Left colon (tissue), 2 donors: ENCODE measurements around the gene IRAK3. TPM values are rescaled to one million over a fixed set of nuclear protein-coding genes. Genes with fewer than 3 reads are reported as not detected.
"Not testable (repeated sequence)": the region's sequence is repeated elsewhere in the genome, so short reads cannot be mapped to it uniquely, and the experiment has no call there.

Source experiments
- ATAC-seq: fragments of 200-7000 bp; cut with Tn5 transposase; one replicate; pipeline ENCODE4 v1.9.1; 2020; ENCODE audit warnings: mild to moderate bottlenecking, moderate library complexity
- DNase-seq, 2 donors: peaks; one replicate each; pipeline ENCODE4 v3.0.0-alpha.2; 2020
- intact Hi-C, 2 donors: fragments of 100-400 bp; cut with DNase I in 1 of 2; cut with micrococcal nuclease in 1 of 2; formaldehyde crosslinking; loops; one replicate each; pipeline versions ENCODE4 v1.11.2 to v1.14.0; 2022; cut with DNase I, micrococcal nuclease
- total RNA-seq, 2 donors: library from RNA; stranded (reverse); fragmentation: NEBNext Ultra II Directional; extraction: Animal tissue kit (Norgen Biotek cat#: 25700); gene quantifications; one replicate each; pipeline ENCODE4 v1.2.1, GENCODE V29; 2021
- donor health status: DM: no; HTN: no; CAD: no.
- donor health status: DM: yes; HTN: yes; CAD: no.

The IRAK3 gene
- total RNA-seq, 2 donors from 2014 or later: 4.0 to 6.7 TPM

- intact Hi-C loops: no loop called here
- DNase-seq (no peak), ATAC-seq (no peak)
These were observed 10.1 kb downstream of the IRAK3 start for GRCh38 chr12:66199141-66199540.

DNA sequence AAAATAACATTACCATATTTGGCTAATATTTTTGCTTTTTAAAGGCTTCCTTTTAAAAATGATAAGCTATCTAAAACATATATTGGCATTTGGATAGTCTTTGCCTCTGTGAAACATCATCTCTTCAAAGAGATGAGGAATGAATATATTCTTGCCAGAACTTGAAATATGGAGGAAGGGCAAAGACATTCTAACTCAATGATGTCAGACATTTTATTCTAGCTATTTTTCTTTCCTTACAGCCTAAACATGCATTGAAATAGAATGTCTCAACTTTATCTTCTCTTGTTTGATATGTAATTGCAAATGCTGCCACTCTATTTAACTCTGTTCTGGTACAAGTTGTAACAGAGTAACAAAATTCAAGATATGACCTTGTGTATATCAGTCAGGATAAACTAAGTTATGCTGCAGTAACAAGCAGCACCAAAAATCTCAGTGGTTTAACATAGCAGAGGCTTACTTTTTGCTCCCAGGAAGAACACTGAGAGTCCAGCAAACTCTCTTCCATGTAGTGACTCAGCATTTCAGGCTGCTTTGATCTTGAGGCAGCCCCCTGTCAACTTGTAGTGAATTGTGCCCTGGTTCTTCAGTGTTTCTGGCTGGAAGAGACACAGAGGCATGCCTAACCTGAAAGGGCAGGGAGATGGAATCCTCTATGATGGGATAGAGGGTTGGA lies 11.0 kb downstream of the IRAK3 start:
- intact Hi-C loops: no loop called here
- ATAC-seq (no peak), DNase-seq (no peak)

GRCh38 chr12:66203820-66204219 lies 14.8 kb downstream of the IRAK3 start:
- no peak for ATAC-seq
- intact Hi-C loops: no loop called here
- DNase-seq: no peak

GRCh38 chr12:66206141-66206540 lies 17.1 kb downstream of the IRAK3 start:
- DNase-seq: no peak
- intact Hi-C loops: no loop called here
- ATAC-seq: no peak

GRCh38 chr12:66210840-66211239 lies 21.8 kb downstream of the IRAK3 start:
- ATAC-seq (no peak), DNase-seq (no peak)
- intact Hi-C loops: no loop called here

DNA sequence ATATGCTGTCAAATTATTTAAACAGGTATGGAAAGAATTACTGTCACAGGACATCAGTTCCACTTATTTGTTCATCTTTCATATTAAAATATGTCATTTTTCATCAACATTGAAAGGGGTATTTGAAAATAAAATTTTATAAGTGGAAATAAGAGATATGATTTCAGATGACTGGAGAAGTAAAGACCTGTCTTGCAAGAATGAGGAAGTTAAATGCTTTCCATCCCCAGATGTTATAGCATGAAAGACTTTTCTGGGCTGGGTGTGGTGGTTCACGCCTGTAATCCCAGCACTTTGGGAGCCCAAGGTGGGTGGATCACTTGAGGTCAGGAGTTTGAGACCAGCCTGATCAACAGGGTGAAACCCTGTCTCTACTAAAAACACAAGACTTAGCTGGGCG lies 22.6 kb downstream of the IRAK3 start:
- ATAC-seq, DNase-seq, intact Hi-C loops: not testable (repeated sequence)

GRCh38 chr12:66213011-66213410 lies 24.0 kb downstream of the IRAK3 start:
- ATAC-seq, intact Hi-C loops, DNase-seq: not testable (repeated sequence)

GRCh38 chr12:66217342-66217917 lies 28.4 kb downstream of the IRAK3 start:
- intact Hi-C loops: no loop called here
- ATAC-seq (no peak), DNase-seq (no peak)

- DNase-seq (no peak), ATAC-seq (no peak)
- intact Hi-C loops: no loop called here
These were observed 39.4 kb downstream of the IRAK3 start for GRCh38 chr12:66228462-66228861.

DNA sequence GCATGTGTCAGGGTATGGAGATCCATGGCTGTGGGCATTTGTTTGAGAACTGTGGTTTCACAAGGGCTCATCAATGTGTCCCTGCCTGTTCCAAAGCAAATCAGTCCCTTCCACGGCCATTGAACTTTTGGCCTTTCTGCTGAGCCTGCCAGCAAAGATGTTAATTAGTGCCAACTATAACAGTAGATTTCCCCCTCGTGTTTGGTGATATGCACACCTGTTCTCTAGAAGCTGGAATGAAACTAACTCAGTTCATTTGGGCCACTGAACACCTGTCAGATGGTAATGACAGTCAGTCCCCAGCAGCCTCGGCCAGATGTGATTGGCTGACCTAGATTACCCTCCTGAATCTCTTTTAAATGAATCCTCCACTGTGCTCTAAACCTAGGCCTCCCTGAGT lies 43.2 kb downstream of the IRAK3 start:
- peak; percentile 52 for ATAC-seq
- intact Hi-C loops: no loop called here
- no peak for DNase-seq

- intact Hi-C loops: not testable (repeated sequence)
- ATAC-seq (peak; percentile 44), DNase-seq (peak; percentile 33 to 53)
These were observed 45.2 kb downstream of the IRAK3 start for GRCh38 chr12:66234037-66234693.

DNA sequence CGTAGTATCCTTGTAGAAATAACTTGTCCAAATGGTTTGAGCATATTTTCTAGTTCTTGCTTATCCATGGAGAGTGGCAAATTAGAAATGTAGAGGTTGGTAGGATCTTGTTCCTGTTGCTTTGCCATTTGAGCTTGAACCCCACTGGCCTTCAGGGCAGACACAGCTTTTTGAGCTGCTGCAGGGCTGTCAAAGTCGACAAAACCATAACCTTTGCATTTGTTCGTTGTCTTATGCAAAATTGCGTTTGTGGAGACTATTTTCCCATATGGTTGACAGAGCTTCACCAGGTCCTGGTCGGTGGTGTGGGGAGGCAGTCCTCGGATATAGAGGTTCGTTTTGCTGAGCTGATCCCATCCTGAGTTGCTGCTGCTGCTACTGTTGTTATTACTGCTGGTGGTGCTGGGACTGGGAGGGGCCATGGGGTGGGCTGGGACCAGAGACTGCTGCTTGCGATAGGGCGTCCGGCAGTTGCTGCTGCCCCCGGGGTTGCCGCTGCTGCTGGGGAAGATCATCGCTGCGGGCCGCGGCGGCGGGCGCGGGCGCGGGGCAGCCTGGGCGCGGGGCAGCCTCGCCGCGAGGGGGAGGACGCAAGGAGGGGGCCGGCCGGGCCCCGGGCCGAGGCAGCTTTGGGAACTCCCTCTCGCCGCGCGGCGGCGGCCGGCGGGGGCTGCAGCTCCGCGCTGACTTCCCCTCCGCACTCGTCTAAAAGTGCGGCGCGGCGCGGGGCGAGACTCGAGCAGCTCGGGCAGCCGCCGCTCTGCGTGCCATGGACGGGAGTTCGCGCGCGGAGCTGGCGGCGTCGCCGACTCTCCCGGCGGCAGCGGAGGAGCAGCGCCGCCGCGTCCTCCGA lies 46.0 kb downstream of the IRAK3 start:
- intact Hi-C loops: not testable (repeated sequence)
- ATAC-seq: peak; percentile 90
- DNase-seq: peak; percentile 35 to 66

DNA sequence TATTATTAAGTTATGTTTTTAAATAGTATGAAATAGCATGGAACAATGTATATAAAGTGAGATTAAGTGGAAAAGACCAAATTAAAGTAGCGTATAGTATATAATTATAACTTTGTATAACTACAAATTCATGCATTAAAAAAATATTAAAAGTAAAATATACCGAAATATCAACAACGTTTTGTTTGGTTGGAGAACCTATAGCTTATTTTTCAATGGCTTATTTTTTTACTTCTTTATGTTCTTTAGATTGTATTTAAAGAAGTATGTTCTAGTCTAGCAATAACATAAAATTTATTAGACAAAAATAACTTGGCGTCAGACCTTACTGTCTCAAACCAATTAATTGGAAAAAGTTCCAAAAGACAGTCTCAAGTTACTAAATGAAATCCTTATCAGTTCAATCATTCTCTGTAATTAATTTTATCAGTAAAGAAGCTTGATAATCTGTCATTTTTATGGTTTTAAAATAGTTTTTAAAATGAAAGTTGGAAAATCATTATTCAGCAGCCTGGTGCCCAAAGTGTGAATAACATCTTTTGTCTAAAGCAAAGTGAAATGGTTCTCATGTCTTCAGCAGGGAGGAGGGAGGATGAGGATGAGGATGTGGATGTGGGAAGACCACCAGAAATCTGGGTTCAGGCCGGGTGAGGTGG lies 46.7 kb downstream of the IRAK3 start:
- ATAC-seq: no peak
- DNase-seq: no peak
- intact Hi-C loops: no loop called here

- ATAC-seq, intact Hi-C loops, DNase-seq: not testable (repeated sequence)
These were observed 47.3 kb downstream of the IRAK3 start for GRCh38 chr12:66236282-66236675.

- ATAC-seq (no peak), DNase-seq (no peak)
- intact Hi-C loops: no loop called here
These were observed 48.0 kb downstream of the IRAK3 start for GRCh38 chr12:66236969-66237368.

DNA sequence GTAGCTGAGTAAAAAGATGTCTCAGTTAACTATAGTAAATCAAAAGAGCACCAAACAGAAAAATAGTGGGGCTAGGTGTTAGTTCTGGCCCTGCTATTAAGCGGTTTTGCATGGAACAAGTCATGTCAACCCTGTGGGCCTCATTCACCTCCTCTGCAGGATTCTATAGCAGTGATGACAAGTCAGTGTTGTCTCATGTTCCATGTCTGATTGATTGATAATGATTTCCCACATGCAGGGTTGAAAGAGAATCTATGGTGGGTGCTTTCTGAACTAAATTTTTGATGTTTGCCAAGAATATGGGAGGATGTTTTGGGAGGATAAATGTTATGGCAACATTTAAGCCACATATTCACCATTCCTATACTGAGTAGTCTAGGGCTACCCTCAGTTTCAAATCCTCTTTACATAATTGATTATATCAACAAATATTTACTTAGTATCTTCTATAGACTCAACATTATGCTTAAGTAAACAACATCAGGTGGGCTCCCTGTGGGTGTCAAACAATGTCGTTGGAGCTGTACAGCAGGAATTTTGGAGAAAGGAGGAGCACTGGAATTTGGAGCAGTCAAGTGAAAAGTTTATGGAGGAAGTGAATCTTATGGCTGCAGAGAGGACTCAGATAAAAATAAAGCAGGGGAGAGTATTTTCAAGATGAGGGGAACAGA lies 48.6 kb downstream of the IRAK3 start:
- DNase-seq (no peak), ATAC-seq (no peak)

GRCh38 chr12:66239295-66239694 lies 50.3 kb downstream of the IRAK3 start:
- ATAC-seq: no peak
- no peak for DNase-seq
- intact Hi-C loops: no loop called here

More for the DNA sequence above, 48.6 kb downstream of the IRAK3 start:
- intact Hi-C loops: no loop called here

- intact Hi-C loops: no loop called here
- ATAC-seq (no peak), DNase-seq (no peak)
These were observed 51.2 kb downstream of the IRAK3 start for GRCh38 chr12:66240096-66240820.
